RKO (cell line): ENCODE results near the gene NKAIN4.

Source experiments
- DNase-seq: peaks from one replicate; pipeline ENCODE4 v3.0.0-alpha.2; 2016; ENCODE audit warnings: low spot score

Gene NKAIN4

GRCh38 chr20:63194007-63194796 is 60.1 kb downstream of the NKAIN4 start:
- DNase-seq, result no peak

- DNase-seq, result no peak
Observed at GRCh38 chr20:63192721-63193120, 61.5 kb downstream of the NKAIN4 start.

- peak; percentile 93 for DNase-seq
Observed at GRCh38 chr20:63191400-63191799, 62.9 kb downstream of the NKAIN4 start.

- DNase-seq, result no peak
Observed at GRCh38 chr20:63190828-63191227, 63.4 kb downstream of the NKAIN4 start.
